GM19099 (cell line): ENCODE results near the gene PSMG3.

Experiments used
- POLR2A ChIP-seq: IDR thresholded peaks from 3 replicates; pipeline ENCODE4 v1.6.1; 2011; ENCODE audit warnings: low read depth; ENCODE audit not compliant: insufficient read length; ENCODE audit errors: extremely low read depth

The PSMG3 gene

GRCh38 chr7:1539181-1539881 lies 30.5 kb downstream of the PSMG3 start:
- TF ChIP-seq POLR2A, result no peak

- no peak for TF ChIP-seq POLR2A
Observed at GRCh38 chr7:1538544-1539180, 31.2 kb downstream of the PSMG3 start.

GRCh38 chr7:1537535-1538412 lies 32.1 kb downstream of the PSMG3 start:
- no peak for TF ChIP-seq POLR2A

DNA sequence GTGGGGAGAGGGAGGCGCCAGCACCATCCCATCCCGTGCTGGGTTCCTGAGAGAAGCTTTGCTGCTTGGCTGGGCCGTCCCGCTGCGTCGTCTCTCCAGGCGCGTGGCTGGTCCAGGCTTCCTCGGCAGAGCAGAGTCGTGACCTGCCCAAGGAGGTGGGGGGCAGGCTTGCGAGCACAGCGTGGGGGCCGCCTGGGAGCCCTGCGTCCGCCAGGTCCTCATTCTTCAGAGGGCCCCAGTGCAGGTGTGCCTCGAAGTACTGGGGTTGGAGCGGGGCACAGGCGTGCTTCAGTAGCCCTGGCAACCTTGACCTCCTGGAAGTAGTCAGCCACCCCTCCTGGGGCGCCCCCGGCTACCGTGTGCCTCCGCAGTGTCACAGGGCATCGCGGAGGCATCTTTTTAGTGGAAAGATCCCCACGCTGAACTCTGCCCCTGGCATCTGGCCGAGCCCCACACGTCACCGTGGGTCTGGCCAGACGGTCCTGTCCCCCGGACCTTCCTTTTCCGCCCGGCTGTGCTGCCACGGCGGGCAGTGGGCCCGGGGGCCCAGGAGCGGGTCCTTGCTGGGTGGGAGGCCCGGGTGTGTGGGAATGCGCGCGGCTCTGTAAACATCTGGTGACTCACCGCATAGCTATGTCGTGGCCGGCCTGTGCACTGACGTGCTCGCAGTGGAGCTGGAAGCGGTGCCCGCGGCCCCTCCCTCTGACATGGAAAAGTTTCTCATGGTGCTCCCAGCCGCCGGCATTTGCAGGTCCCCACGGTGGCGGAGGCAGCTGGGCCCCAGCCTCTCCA lies 32.9 kb downstream of the PSMG3 start:
- TF ChIP-seq POLR2A, result no peak

- no peak for TF ChIP-seq POLR2A
Observed at GRCh38 chr7:1536455-1536742, 33.4 kb downstream of the PSMG3 start.

DNA sequence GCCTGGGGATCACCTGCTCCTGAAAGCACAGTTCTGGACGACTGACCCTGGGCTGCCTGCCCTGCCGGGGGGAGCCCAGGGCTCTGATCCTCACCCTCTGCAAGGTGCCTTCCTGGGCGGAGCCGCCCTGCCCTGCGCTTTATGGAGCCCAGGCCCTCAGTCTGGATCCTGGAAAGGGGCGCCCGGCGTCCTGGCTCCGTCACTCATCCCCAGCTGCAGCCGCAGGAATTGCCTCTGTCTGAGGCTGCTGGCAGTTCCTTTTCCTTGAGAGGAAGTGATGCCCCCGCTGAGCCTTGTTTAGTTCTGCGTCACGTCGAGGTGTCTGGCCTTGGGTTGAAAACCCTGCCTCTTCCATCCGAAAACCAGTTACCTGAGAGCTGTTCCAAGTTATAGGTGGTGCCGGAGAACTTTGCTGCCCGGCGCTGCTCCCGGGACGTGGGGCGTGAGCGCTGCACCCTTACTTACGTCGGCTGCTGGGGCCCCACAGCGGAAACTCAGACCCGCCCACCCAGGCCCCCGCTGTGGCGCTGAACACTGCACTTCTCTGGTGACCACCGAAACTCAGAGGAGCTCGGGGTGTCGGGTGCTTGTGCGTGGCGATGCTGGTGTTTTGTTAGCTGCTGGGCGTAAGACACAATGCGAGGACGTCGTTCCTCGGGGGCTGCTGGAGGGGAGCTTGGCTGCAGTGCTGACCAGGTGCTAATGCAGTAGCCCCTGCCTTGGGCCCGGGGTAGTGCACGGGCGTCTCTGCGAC lies 34.0 kb downstream of the PSMG3 start:
- no peak for TF ChIP-seq POLR2A

- no peak for TF ChIP-seq POLR2A
Observed at GRCh38 chr7:1535100-1535458, 34.8 kb downstream of the PSMG3 start.

GRCh38 chr7:1534330-1535099 lies 35.3 kb downstream of the PSMG3 start:
- no peak for TF ChIP-seq POLR2A

GRCh38 chr7:1533547-1534329 lies 36.1 kb downstream of the PSMG3 start:
- no peak for TF ChIP-seq POLR2A

GRCh38 chr7:1533255-1533546 lies 36.6 kb downstream of the PSMG3 start:
- TF ChIP-seq POLR2A, result no peak

- TF ChIP-seq POLR2A, result no peak
Observed at GRCh38 chr7:1532456-1533254, 37.2 kb downstream of the PSMG3 start.

DNA sequence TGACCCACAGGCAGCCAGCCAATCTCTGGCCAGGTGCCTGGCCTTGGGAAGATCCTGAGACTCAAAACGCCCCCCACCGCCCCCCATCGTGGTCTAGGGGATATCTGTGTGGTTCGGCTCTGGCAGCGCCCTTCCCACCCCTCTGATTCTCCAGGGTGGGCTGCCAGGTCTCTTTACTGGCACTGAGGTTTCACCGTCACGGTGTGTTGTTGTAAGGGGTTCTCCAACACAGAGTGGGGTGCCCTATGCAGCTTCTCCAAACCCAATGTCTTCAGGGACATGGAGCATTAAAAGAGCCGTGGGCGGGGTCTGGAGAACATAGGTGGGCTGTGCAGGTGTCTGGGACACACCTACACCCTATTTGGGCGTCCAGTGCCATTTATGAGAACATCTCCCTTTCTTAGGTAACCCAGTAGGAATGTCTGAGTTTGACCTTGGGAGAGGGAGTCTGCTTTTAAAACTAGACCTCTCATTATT lies 37.8 kb downstream of the PSMG3 start:
- no peak for TF ChIP-seq POLR2A
